Heart left ventricle (tissue), 13 donors: ENCODE results near the gene ATP5F1E.

Experiments
- CTCF ChIP-seq, 12 donors: fragments of 200-600 bp; sonication (generic) in 4 of 12; IDR thresholded peaks; one replicate each; pipeline versions ENCODE4 v1.5.0 to v1.8.0; 2018 to 2022; ENCODE audit warnings: antibody characterized with exemption in 12 of 12, mild to moderate bottlenecking in 5 of 12
- POLR2A ChIP-seq, 2 donors: fragments of 450-650 bp; IDR thresholded peaks; one replicate each; pipeline ENCODE4 v1.6.1; 2017; ENCODE audit warnings: antibody characterized with exemption in 2 of 2, mild to moderate bottlenecking in 2 of 2, moderate library complexity in 2 of 2
- donor health status: ischemic (EF 13 %, LVEDD 7.1; RV severe dilation, severe dysfunction).
- donor health status: DM: no; HTN: yes; CAD: no.
- donor health status: DM: no; HTN: no; CAD: no.
- donor health status: ischemic (EF 25% LVEDD 6.9; RV normal size, moderate dysfunction).
- donor health status: ischemic (EF 25% LVEDD 5.7; RV mildly dilated, moderate dysfunction).
- donor health status: ischemic (EF 35%, LVEDD 5.7; RV mildly dilated, moderate dysfunction).
- donor health status: nonischemic (EF 11% LVEDD 7.7; RV severe dilation, severe dysfunction).
- donor health status: DM: yes; HTN: yes; CAD: no.
- donor health status: PGD.
- donor health status: ischemic (EF 29% LVEDD 5.4; RV normal size, mild dysfunction).
- donor health status: nonischemic (EF 23%, LVEDD 6.1; RV moderate dilation, normal function).

DNA sequence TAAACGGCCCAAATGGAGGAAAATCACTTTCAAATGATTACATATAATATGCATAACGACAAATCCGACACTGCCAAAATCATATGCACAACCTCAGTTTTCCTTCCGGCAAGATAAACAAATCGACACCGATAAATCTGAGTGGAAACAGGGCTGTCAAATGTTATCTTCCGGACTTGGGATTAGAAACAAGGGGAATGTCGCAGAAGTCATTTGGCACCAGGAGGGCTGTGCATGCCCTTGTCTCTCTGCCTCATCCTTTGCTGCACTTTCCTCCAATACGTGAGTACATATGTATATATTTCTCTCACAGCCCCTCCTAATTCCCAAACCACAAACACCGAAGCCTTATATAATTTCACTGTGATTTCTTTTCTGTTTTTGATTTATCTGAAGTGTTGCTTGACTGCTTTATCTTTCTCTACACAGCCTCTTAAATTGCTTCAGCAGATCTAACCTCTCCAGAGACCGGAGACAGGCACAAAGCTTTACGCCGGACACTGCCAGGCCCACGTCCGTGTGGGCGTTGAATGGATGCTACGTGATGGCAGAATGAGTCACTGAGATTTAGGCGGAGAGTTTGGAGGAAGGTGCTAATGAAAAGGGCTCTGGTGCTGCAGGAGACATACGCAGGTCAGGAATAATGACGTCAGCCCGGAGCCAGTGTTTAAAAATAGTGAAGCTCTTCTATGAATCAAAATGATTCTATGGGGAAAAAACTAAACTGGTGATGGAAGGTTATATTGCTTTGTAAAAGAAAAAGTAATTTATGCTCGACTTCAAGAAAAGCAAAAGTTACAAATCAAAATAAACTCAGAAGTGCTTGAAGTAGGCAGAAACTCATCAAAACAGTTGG lies 31.5 kb upstream of the ATP5F1E start:
- TF ChIP-seq CTCF (IDR thresholded peaks at IDR 0.05) = no peak
- no peak for TF ChIP-seq POLR2A (IDR thresholded peaks at IDR 0.05)
